NCI-H524 treated with DMSO at 0.1 percent for 48 hours (cell line): Measurements from ENCODE around the gene TMEM244.
"Not testable (repeated sequence)": the region's sequence is repeated elsewhere in the genome, so short reads cannot be mapped to it uniquely, and the experiment has no call there.

Experiments used
- DNase-seq: peaks from one replicate; lab custom pipeline; 2025; lab: John Stamatoyannopoulos, UW

The TMEM244 gene

GRCh38 chr6:129866688-129867087 is 5.6 kb upstream of the TMEM244 start:
- no peak for DNase-seq

GRCh38 chr6:129866256-129866655 is 5.1 kb upstream of the TMEM244 start:
- DNase-seq = no peak

- no peak for DNase-seq
Observed at GRCh38 chr6:129865013-129865412, 3.9 kb upstream of the TMEM244 start.

- no peak for DNase-seq
Observed at GRCh38 chr6:129863664-129864063, 2.5 kb upstream of the TMEM244 start.

- DNase-seq = no peak
Observed at GRCh38 chr6:129859524-129859923, 1.6 kb downstream of the TMEM244 start.

- no peak for DNase-seq
Observed at GRCh38 chr6:129857838-129858237, 3.3 kb downstream of the TMEM244 start.

- no peak for DNase-seq
Observed at GRCh38 chr6:129853996-129854711, 7.0 kb downstream of the TMEM244 start.

- no peak for DNase-seq
Observed at GRCh38 chr6:129852257-129852858, 8.8 kb downstream of the TMEM244 start.

GRCh38 chr6:129849456-129849855 is 11.7 kb downstream of the TMEM244 start:
- DNase-seq = no peak

- DNase-seq = no peak
Observed at GRCh38 chr6:129846761-129847160, 14.4 kb downstream of the TMEM244 start.

- DNase-seq = no peak
Observed at GRCh38 chr6:129845696-129846095, 15.4 kb downstream of the TMEM244 start.

GRCh38 chr6:129844118-129844891 is 16.8 kb downstream of the TMEM244 start:
- DNase-seq = no peak

GRCh38 chr6:129843573-129843972 is 17.5 kb downstream of the TMEM244 start:
- no peak for DNase-seq

GRCh38 chr6:129842881-129843409 is 18.2 kb downstream of the TMEM244 start:
- DNase-seq = no peak

- DNase-seq = no peak
Observed at GRCh38 chr6:129842137-129842536, 19.0 kb downstream of the TMEM244 start.

- DNase-seq = not testable (repeated sequence)
Observed at GRCh38 chr6:129839562-129839961, 21.6 kb downstream of the TMEM244 start.

GRCh38 chr6:129835691-129836090 is 25.4 kb downstream of the TMEM244 start:
- no peak for DNase-seq

GRCh38 chr6:129832299-129832698 is 28.8 kb downstream of the TMEM244 start:
- no peak for DNase-seq

- no peak for DNase-seq
Observed at GRCh38 chr6:129828229-129828628, 32.9 kb downstream of the TMEM244 start.

- DNase-seq = no peak
Observed at GRCh38 chr6:129818251-129818650, 42.9 kb downstream of the TMEM244 start.

GRCh38 chr6:129817821-129818220 is 43.3 kb downstream of the TMEM244 start:
- no peak for DNase-seq

- DNase-seq = no peak
Observed at GRCh38 chr6:129817332-129817731, 43.8 kb downstream of the TMEM244 start.
